ENCODE results near the gene PNP.
A peak's percentile ranks its signal among the peaks of the same experiment; 100 is the strongest.

PNP gene

GRCh38 chr14:20455355-20456300 lies 13.6 kb upstream of the PNP start:
- DNase-seq (ENCODE audit: low spot score) = peak; percentile 65

DNA sequence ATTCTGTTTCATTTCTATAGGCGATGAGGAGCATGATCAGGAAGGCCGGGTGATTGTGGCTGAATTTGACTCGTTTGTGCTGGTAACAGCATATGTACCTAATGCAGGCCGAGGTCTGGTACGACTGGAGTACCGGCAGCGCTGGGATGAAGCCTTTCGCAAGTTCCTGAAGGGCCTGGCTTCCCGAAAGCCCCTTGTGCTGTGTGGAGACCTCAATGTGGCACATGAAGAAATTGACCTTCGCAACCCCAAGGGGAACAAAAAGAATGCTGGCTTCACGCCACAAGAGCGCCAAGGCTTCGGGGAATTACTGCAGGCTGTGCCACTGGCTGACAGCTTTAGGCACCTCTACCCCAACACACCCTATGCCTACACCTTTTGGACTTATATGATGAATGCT lies 12.2 kb upstream of the PNP start:
- DNase-seq (ENCODE audit: low spot score) = no peak

DNA sequence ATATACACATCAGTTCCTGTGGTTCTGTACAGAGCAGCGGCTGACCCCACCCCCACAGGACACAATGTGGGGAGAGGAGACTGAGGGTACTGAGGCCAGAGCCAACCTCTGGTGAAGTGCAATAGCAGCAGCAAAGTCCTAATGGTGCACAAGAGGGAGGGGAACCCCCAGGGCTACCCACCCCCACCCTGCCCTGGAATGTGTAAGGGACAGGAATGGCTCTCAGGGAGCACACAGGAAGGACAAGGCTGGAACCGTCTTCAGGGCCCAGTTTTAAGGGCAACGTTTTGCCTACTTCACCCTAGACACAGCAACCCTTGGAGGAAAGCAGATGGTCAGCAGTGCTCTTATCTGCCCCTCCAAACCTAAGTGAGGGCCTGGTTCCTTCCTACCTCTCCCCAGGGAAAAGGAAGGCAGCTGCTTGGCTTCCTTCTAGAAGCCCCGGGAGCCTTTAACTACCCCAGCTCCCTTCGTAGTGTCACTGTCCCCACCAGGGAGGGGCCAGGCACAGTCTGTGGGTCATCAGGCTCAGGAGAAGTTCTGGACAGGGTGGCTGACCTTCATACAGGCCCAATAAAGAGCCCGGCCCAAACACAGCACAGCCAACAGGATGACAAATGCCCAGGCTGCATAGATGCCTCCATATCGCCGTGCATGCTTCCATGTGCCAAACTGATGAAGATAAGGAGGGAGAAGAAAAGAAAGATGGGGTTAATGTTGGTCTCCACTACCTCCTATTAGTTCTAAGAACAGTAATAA lies 11.0 kb upstream of the PNP start:
- DNase-seq (ENCODE audit: low spot score) = no peak

DNA sequence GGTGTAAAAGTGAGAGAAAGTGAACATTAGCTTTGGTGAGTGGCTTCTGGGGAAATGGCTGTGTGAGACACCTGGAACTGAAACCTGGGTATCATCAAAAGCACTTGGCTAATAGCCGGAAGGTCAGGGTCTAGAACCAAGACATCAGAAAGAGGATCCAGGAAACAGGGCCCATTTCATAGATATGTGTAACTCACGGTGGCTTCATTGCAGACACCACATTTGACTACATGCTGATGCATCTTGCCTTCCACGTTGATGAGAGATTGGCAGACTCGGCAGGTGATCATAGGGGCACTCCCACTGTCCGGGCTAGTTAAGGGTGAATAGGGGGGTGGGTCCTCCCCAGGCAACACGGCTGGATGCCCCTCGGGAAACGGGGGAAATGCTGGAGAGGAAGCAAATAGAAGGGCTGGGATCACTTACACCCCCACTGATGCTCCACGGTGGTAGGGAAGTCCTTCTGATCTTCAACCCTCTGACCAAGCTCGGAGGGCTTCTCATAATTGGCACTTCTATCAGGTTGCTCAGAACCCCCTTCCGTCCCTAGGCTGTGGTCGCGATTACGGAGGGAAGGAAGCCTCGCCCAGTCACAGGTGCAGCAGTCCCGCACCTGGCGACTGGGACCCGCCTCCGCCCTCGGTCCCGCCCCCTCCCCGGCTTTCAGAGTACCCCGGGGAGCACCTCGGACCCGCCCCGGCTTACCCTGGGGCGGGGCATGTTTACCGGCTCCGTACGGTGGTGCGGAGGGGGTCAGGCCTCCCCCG lies 8.6 kb upstream of the PNP start:
- no peak for DNase-seq (ENCODE audit: low spot score)

DNA sequence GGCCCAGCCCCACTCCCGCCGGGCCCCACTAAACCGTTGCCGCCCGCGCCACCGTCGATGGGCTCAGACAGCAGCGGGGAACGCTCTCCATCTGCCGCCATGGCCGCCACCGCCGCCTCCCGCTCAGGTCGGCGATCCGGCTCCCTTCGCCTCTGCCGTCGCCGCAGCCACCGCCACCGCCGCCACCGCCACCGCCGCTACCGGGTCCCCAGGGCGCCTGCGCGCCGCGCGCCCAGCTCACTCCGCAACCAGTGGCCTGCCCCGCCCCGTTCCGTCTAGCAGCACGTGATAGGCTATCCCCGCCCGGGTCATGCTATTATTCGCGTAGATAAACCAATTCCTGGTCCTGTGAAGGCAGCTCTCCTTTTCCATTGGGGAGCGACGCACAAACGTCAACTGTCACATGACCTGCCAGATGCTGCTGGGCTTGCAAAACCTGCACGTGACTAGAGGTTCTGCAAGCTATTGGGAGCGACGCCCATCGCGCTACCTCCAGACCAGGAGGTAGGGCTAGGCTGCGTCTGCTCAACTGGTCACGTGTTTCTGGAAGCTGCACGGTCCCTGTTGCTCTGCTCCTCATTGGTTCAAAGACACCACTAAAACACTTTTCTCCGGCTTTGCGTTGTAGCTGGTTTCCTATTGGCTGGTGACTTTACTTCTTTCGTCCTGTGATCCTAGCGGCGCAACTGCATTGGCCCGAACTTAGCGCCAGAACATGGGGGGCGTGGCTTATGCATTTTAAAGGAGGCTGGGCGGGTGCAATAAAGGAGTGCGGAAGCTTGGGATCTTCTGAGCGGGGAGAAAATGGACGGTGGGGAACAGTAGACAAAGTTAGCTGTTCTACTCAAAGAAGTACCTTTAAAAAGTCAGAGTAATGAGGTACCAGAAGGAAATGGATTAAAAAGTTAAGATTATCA lies 7.7 kb upstream of the PNP start, which contains the start of gene PIP4P1:
TSS of gene PIP4P1 (minus strand) at position 210 of the 917 bp plus-strand sequence. CDS start at position 101, 109 bp downstream.
- DNase-seq (ENCODE audit: low spot score) = peak; percentile 96

DNA sequence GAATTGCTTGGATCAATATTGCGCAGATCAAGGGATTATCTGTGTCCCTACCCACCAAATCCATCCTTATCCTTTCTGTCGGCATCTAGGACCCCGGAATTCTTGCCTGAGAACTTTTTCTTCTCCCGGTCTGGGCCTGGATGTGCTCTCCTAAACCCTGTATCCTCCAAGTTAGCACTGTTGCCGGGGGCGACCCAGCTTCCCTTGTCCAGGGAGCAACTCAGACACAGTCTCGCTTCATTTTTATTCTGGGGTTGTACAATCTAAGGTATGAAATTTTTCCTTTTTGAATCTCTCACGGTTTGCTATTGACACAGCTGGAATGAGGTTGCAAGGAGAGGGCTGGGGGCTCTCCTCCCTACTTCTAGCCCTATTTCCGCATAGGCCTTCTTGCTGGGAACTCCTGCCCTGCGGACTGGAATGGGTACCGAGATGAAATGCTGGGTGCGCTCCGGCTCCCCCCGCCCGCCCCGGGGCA lies 403 bp upstream of the PNP start:
- DNase-seq (ENCODE audit: low spot score) = peak; percentile 20

- peak; percentile 75 for DNase-seq (ENCODE audit: low spot score)
Observed at GRCh38 chr14:20469890-20470602, 840 bp downstream of the PNP start.

- DNase-seq (ENCODE audit: low spot score) = no peak
Observed at GRCh38 chr14:20470603-20470901, 1.3 kb downstream of the PNP start.

DNA sequence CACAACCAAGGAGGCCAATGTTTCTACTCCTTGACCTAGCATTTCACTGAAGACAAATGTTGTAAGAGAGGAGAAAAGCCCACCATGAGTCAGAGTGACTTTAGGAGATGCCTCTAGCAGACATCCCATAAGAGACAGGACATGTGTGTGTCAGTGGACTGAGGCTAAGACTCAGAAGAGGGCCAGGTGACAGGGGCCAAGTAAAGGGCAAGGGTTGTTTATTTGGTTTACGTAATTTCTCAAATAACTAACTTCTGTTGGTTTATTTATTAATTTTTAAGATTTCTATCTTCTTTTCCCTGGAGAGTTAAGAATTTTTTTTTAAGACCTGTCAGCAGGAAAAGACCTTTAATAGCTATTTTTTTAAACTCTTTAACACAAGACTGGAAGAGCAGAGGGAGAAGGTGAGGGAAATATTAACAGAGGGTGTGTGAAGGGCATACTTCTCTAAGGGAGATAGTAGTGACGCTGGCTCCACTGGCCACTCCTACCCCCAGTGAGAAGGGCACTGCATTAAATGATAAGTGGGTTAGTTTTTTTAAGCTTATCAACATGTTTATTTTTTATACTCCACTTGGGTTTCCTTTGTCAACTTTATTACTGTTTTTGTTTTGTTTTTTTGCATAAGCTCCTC lies 3.4 kb downstream of the PNP start:
- DNase-seq (ENCODE audit: low spot score) = no peak

DNA sequence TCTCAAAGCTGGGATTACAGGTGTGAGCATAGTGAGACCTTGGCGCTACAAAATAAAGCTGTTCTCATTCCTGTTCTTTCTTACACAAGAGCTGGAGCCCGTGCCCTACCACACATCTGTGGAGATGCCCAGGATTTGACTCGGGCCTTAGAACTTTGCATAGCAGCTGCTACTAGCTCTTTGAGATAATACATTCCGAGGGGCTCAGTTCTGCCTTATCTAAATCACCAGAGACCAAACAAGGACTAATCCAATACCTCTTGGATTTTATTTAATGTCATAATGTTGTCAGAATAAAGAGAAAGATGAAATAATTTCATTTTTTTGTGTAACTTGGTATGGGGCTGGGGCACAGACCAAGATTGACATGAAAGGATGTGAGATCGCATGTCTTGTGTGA lies 7.6 kb downstream of the PNP start:
- DNase-seq (ENCODE audit: low spot score) = no peak

- DNase-seq (ENCODE audit: low spot score) = no peak
Observed at GRCh38 chr14:20477211-20477876, 8.1 kb downstream of the PNP start.

DNA sequence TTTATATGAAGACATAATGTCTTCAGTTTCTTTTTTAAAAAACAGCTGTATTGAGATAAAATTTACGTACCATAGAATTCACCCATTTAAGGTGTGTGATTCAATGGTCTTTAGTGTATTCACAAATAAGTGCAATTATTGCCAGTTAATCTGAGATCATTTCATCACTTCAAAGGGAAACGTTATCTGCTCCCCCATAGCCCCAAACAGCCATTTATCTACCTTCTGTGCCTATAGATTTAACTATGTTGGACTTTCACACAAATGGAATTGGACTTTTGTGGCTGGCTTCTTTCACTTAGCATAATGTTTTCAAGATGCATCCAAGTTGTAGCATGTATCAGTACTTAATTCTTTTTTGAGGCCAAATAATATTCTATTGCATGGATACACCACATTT lies 9.7 kb downstream of the PNP start:
- DNase-seq (ENCODE audit: low spot score) = no peak

DNA sequence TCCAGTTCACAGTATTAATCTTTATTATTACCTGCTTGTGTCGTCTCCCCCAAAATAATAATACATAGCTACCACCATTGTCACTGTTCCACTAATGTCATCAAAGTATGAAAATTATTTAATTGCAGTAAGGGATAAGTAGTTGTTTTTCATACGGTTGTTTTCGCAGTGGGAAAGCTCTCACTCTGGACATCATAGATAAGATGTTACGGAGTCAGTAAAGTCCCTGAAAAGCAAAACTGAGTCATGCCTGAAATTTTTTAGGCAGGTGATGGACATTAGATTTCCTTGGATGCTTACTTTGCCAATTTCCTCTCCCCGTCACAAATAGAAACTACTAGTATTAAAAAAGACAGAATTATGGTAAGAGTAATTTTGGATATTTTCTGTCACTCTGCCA lies 13.2 kb downstream of the PNP start:
- DNase-seq (ENCODE audit: low spot score) = no peak

- DNase-seq (ENCODE audit: low spot score) = no peak
Observed at GRCh38 chr14:20485900-20486299, 16.7 kb downstream of the PNP start.

GRCh38 chr14:20486684-20487395 lies 17.6 kb downstream of the PNP start:
- no peak for DNase-seq (ENCODE audit: low spot score)

GRCh38 chr14:20487396-20487725 lies 18.2 kb downstream of the PNP start:
- DNase-seq (ENCODE audit: low spot score) = no peak

GRCh38 chr14:20489093-20489994 lies 20.1 kb downstream of the PNP start:
- no peak for DNase-seq (ENCODE audit: low spot score)

- DNase-seq (ENCODE audit: low spot score) = no peak
Observed at GRCh38 chr14:20490563-20490962, 21.4 kb downstream of the PNP start.

Measured in AG08395 (cell line).